GM21528 (cell line): ENCODE results near the gene PTPN6.
"Not testable (repeated sequence)": the region's sequence is repeated elsewhere in the genome, so short reads cannot be mapped to it uniquely, and the experiment has no call there.

Experiments used
- ATAC-seq: cut with Tn5 transposase; IDR thresholded peaks from one replicate; pipeline ENCODE4 v1.9.1; 2021; ENCODE audit warnings: mild to moderate bottlenecking, moderate library complexity; ENCODE audit not compliant: unreplicated experiment, low FRiP score

PTPN6 gene

DNA sequence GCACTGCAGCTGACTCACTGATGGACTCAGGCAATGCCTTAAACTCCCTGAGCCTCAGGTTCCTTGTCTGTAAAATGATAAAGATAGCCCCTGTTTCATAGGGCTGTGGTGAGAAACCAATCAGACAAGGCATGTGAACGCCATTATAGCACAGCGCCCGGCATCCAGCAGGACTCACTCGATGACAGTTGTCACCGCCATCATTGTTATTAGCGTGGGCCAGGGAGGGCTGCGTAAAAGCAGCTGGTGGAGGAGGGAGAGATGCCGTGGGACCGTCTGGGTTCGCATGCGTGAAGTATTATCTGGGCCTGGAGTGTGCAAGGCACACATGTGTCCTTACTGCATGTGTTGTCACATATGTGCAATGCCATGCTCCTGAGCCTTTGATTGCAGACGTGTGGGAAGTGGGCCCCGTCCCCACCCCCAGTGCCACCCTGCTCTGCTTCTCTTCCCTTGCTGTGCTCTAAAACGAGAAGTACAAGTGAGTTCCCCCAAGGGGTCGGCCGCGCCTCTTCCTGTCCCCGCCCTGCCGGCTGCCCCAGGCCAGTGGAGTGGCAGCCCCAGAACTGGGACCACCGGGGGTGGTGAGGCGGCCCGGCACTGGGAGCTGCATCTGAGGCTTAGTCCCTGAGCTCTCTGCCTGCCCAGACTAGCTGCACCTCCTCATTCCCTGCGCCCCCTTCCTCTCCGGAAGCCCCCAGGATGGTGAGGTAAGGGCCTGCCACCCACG, at the start of gene PTPN6:
TSS of gene PTPN6 (plus strand) at position 546 of the 730 bp plus-strand sequence. CDS start at position 703, 157 bp downstream.
- no peak for ATAC-seq

DNA sequence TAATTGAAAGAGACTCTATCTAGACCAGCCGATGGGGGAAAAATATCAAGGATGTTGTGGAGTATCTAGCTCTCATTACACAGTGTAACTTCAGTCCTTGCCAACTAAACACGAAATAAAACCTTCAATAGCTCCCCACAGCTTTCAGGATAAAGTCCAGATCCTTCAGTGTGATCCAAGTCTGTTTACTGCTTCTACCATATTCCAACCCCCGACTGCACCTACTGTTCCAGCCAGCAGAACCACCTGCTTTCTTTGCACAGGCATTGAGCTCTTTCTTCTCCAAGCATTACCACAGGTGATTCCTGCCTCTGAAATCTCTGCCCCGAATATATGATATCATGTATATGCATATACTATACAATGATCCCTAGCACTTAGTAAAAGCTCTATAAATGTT, 48.7 kb upstream of the PTPN6 start:
- ATAC-seq, result no peak

DNA sequence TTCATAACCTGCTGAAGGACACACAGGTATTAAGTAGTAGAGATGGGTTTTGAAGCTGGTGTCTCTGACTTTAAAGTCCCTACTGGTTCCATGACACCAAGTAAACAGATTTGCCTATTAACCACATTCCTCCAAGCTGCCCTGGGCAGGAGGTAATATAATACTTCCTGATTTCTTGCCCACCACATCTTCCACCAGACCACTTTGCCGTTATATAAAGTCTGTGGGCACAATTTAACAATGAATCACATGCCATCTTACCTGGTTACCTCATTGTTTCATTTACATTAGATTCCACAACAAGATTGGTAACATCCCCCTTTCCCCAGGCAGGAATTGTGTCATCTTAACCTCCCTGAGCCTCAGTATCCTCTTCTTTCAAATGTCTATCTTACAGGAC, 47.4 kb upstream of the PTPN6 start:
- no peak for ATAC-seq

DNA sequence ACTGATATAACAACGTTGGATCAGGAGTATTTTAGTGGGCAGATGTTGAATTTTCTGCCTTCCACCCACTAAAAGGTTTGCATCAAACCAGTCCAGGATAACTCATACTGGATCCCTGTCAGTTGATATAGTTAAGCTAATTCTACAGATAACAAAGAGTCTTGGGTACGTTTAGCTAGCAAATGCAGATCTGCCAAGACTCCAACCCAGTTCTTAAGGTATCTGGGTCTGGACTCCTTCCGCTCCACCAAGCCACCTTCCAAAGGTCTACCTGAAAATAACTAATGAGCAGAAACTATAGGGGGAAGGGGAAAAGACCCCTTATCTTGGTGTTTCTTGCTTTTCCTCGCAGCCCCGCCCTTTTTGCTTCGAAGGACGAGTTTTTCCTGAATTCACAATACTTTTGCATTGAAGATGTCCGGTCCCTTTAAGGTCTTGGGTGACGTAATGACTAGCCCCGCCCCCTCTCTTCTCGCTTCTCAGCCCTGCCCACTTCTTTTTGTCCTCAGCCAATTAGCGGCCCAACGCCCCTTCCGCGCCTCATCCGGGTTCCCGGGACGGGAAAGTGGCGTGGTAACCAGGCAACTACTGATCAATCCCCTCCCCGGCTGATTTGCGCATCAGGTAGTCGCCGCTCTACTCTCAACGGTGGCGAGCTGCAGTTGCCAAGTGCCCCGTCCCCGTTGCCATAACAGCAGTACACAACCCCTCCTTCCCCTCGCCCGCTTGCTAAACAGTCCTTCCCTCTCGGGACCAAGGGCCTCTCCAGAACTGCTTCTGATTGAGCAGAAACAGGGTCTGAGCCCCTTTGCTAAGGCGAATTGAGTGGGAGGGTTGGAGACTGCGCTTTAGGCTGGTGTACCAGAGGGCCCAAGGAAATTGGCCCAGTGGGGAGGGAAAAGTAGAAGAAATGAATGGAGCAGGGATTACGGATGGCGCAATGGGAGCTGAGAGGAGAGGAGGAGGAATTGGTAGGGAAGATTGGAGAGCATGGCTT, 46.6 kb upstream of the PTPN6 start, which contains the start of gene LRRC23:
TSS of gene LRRC23 (plus strand) at position 543 of the 997 bp plus-strand sequence. CDS start 812 bp downstream, outside the sequence.
- peak; percentile 89 for ATAC-seq

DNA sequence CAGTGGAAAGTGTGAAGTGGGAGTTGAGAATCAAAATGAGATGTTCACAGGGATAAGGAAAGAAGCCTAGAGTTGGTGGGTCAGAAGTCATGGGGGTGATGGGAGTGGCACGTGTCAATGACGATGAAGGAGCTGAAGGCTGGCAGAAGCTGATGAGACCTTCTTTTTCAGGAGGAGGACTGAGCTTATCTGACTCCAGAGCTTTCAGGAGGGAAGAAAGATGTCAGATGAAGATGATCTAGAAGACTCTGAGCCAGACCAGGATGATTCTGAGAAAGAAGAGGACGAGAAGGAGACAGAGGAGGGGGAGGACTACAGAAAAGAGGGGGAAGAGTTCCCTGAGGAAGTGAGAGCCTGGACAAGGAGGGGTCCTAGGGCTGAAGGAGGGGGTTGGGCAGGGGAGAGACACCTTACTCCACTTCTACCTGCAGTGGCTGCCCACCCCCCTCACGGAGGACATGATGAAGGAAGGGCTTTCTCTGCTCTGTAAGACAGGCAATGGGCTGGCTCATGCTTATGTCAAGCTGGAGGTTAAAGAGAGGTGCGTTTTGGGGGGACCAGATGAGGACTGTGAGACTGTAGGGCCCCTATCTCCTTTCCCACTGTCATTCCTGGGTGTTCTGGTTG, 45.6 kb upstream of the PTPN6 start:
- ATAC-seq, result no peak

DNA sequence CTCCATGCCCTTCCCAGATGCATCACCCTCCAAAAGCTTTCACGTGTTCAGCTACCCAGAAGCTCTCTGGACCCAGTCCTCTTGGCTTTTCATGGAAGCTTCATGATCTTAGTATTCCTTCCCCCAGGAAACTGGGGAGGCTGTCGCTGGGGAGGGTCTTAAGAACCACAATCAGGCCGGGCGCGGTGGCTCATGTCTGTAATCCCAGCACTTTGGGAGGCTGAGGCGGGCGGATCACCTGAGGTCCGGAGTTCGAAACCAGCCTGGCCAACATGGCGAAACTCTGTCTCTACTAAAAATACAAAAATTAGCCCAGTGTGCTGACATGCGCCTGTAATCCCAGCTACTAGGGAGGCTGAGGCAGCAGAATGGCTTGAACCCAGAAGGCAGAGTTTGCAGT, 43.0 kb upstream of the PTPN6 start:
- not testable (repeated sequence) for ATAC-seq

DNA sequence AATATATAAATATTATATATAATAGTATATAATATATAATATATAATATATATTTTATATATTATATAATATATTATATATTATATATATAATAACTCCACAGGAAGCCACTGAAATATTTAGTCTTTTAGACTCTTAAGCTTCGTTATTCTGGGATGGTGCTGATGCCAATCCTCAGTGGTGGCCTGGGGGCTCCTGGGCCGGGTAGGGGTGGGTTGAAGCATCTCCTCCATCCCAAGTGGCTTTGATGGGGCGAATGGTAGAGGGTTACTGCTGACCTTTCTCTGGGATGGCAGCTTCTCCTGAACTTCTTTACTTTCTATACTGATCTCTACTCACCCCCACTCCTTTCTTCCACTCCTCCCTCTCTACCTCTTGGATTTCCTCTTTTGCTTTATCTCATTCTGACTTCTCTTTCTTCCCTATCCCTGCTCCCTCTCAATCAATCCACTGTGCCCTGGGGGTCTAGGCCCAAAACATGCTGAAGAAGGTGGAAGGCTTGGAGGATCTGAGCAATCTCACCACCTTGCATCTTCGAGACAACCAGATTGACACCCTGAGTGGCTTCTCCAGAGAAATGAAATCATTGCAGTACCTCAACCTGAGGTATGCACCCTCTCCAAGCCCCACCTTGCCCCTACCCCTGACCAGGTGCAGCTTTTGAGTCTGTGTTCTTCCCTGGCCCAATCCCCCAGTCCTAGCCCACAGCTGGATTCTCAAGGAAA, 41.6 kb upstream of the PTPN6 start:
- no peak for ATAC-seq

DNA sequence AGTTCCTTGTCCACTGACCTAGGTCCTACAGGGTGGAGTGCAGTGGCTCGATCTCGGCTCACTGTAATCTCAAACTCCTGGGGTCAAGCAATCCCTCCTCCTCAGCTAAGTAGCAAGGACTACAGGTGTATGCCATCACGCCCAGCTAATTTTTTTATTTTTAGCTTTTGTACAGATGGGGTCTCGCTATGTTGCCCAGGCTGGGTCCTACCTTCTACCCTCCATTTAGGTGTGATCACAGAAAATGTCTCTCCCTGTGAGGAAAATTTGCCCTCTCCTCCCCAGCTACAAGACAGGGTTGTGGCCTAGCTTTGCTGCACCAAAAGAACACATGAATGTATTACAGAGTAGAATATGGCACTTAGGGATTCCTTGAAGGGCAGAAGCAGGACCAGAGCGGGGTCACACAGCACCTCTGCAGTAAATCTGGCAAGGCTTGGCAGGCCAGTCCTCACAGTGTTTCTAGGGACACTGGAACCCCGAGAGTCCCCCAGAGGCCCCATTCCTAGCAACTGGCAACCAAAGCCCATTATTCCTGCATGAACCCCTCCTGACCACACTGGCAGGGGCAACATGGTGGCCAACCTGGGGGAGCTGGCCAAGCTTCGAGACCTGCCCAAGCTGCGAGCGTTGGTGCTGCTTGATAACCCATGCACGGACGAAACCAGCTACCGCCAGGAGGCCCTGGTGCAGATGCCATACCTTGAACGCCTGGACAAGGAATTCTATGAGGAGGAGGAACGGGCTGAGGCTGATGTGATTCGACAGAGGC, 38.8 kb upstream of the PTPN6 start:
- ATAC-seq, result no peak

DNA sequence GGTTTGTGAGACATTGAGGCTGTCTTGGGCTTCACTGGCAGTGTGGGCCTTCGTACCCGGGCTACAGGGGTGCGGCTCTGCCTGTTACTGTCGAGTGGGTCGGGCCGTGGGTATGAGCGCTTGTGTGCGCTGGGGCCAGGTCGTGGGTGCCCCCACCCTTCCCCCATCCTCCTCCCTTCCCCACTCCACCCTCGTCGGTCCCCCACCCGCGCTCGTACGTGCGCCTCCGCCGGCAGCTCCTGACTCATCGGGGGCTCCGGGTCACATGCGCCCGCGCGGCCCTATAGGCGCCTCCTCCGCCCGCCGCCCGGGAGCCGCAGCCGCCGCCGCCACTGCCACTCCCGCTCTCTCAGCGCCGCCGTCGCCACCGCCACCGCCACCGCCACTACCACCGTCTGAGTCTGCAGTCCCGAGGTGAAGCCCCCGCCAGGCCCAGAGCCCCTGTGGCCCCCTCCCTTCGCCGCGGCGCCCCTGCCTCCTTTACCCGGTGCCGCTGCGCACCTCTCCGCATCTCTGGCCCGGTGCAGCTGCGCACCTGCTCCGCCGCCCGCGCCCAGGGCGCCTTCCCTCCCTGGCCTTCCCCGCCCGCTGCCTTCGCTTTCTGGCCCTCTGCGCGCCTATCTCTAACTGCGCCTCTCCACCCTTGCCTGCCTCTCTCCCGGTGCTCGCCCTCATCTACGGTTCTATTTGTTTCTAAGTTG, 36.8 kb upstream of the PTPN6 start, which contains the start of gene ENO2:
TSS of gene ENO2 (plus strand) at position 335 of the 701 bp plus-strand sequence. CDS start 1,253 bp downstream, outside the sequence.
- ATAC-seq, result peak; percentile 58

DNA sequence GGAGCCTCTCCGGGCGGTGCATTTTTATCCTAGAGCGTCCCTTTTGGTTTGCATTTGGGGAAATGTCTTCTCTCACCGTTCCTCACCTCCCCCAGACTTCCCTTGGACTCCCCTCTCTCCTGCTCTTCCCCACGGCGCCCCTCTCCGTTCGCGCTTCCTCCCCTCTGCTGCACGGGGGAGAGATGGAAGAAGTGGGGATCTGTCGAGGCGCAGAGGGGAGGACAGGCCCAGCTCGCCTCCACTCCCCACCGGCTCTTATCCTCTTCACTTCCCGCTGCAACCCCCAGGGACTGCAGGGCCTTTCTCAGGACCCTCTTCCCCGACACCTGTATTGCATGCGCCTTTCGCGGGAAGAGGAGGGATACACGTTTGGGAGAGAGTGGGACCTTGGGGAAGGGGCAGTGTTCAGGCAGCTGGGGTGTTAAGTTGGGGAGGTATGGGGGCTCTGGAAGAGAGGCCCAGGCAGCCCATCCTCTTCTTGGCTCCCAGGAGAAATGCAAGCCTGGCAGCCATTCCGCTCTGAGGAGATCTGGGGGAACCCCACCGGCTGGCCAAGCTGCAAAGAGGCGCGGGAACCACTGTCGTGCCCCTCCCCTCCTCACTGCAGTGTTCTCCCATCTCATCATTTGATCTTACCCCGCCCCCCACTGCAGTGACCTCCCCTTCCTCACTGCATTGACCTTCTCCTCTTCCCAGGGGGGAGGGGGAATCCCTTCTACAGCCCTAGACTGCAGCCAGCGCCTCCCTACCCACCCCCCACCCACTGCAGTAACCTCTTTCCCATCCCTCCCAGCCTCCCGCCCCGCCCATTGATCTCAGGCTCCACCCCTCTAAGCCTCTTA, 36.0 kb upstream of the PTPN6 start:
- peak; percentile 6 for ATAC-seq

DNA sequence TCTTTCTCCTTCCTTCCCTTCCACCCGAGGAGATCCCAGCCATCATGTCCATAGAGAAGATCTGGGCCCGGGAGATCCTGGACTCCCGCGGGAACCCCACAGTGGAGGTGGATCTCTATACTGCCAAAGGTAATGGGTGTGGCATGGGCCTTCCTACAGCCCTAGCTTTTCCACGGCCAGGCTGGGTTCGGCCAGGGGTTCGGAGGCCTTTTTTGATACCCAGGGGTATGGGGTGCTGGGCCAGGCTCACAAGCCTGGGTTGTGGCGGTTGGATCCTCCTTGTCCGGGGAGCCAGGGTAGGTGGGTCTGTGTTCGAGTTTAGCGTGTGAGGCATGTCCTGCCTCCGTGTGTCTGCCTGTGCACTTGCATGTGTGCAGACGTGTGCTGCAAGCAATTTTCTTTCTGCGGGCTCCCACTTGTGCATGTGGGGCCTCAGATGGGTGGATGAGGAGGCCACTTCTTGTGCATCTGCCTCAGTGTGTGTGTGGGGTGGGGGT, 35.3 kb upstream of the PTPN6 start:
- no peak for ATAC-seq

DNA sequence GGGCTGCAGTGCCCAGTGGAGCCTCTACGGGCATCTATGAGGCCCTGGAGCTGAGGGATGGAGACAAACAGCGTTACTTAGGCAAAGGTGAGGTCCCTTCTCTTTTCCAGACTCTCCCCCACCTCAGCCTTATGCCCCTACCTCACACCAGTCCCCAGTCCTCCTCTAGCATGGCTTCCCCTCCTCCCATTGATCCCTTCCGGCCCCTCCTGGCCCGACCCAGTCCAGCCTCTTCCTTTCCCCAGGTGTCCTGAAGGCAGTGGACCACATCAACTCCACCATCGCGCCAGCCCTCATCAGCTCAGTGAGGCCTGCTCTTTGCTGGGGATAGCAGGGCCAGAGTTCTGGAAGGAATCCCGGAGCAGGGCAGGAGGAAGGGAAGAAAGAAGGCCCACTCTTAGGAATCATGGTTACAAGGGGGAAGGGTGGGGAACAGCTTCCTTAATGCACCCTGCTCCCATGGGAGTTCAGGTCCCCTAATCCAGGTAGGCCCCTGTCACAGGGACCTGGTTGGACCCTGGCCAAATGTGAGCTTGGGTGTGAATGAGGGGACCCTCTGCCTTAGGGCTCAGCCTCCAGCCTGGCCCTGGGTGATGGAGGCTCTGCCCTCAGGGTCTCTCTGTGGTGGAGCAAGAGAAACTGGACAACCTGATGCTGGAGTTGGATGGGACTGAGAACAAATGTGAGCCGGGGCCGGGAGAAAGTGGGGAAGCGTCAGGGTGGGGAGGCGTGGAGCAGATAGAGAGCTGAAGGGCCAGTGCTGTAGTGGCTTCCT, 34.5 kb upstream of the PTPN6 start:
- ATAC-seq, result no peak

DNA sequence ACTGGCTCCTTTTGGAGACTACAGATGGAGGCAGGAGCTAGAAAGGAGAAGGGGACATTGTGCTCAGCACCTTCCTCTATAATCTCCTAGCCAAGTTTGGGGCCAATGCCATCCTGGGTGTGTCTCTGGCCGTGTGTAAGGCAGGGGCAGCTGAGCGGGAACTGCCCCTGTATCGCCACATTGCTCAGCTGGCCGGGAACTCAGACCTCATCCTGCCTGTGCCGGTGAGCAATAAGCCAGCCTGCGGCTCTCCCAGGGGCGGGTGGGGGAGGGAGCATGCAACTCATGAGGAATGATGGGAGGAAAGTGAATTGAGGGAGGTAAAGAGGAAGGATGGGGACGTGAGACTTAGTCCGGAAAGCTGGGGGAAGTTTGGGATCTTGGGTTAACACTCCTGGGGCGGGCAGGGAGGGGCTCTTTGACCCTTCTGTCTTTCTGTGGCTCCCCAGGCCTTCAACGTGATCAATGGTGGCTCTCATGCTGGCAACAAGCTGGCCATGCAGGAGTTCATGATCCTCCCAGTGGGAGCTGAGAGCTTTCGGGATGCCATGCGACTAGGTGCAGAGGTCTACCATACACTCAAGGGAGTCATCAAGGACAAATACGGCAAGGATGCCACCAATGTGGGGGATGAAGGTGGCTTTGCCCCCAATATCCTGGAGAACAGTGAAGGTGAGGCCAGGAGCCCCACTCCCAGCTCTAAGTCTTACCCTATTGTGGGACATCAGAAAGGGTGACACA, 33.5 kb upstream of the PTPN6 start:
- ATAC-seq, result no peak

DNA sequence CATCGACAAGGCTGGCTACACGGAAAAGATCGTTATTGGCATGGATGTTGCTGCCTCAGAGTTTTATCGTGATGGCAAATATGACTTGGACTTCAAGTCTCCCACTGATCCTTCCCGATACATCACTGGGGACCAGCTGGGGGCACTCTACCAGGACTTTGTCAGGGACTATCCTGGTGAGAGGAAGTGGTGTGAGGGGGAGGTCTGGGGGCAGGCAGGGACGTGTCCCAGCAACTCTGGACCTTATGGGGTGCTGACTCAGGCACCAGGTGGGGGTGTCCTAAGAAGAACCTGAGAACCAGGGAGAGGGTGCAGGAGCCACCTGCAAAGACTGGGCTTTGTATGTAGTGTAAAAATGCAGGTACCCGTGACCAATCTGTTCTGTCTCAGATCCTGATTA, 31.6 kb upstream of the PTPN6 start:
- no peak for ATAC-seq

DNA sequence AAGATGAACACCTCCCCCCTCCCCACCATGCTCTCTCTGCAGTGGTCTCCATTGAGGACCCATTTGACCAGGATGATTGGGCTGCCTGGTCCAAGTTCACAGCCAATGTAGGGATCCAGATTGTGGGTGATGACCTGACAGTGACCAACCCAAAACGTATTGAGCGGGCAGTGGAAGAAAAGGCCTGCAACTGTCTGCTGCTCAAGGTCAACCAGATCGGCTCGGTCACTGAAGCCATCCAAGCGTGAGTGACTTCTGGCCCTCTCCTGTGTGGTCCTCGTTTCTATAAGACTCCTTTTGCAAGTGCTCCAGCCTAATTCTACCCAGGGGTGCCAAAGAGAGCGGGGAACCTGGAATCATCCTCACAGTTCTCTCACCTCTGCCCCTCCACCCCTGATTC, 29.6 kb upstream of the PTPN6 start:
- no peak for ATAC-seq
